DOHH2 (cell line): Measurements from ENCODE around the gene CFAP221.

Experiments
- H3F3A ChIP-seq: fragments of 200-600 bp; sonication (generic), shearing (Covaris generic); 2 replicates; pipeline ENCODE4 v1.6.0; 2016; ENCODE audit warnings: antibody characterized with exemption, mild to moderate bottlenecking; ENCODE audit not compliant: control insufficient read depth, insufficient read depth
- H3K27ac ChIP-seq: fragments of 200-600 bp; sonication (generic); 2 replicates; pipeline ENCODE4 v1.5.1; 2014; ENCODE audit warnings: low read depth, mild to moderate bottlenecking, low read length, moderate library complexity
- H3K27me3 ChIP-seq: fragments of 200-600 bp; sonication (generic); 2 replicates; pipeline ENCODE4 v1.6.1; 2014; ENCODE audit warnings: mild to moderate bottlenecking, low read length, mixed read lengths; ENCODE audit not compliant: control insufficient read depth
- H3K36me3 ChIP-seq: fragments of 200-600 bp; sonication (generic); 2 replicates; pipeline ENCODE4 v1.6.1; 2014; ENCODE audit warnings: mild to moderate bottlenecking, low read length, moderate library complexity, mixed read lengths; ENCODE audit not compliant: control insufficient read depth
- H3K4me1 ChIP-seq: fragments of 200-600 bp; sonication (generic); 2 replicates; pipeline ENCODE4 v1.6.1; 2014; ENCODE audit warnings: mild to moderate bottlenecking, low read length, mixed read lengths; ENCODE audit not compliant: control insufficient read depth
- H3K4me2 ChIP-seq: fragments of 200-600 bp; sonication (generic); 2 replicates; pipeline ENCODE4 v1.6.0; 2014; ENCODE audit warnings: mild to moderate bottlenecking, low read length, moderate library complexity
- H3K4me3 ChIP-seq: fragments of 200-600 bp; sonication (generic); 2 replicates; pipeline ENCODE4 v1.5.1; 2014; ENCODE audit warnings: mild to moderate bottlenecking, low read length, mixed read lengths
- H3K79me2 ChIP-seq: fragments of 200-600 bp; sonication (generic); 2 replicates; pipeline ENCODE4 v1.6.1; 2014; ENCODE audit warnings: mild to moderate bottlenecking, low read length, mixed read lengths; ENCODE audit not compliant: control insufficient read depth
- H3K9me2 ChIP-seq: fragments of 200-600 bp; sonication (generic); replicated peaks from 2 replicates; pipeline ENCODE4 v1.6.1; 2014; ENCODE audit warnings: mild to moderate bottlenecking, low read length, mixed read lengths; ENCODE audit not compliant: control insufficient read depth
- H3K9me3 ChIP-seq: fragments of 200-600 bp; sonication (generic); 2 replicates; pipeline ENCODE4 v1.6.1; 2014; ENCODE audit warnings: antibody characterized with exemption, low read length, mixed read lengths; ENCODE audit not compliant: control insufficient read depth, insufficient read depth
- H4K20me1 ChIP-seq: fragments of 200-600 bp; sonication (generic); 2 replicates; pipeline ENCODE4 v1.6.0; 2014; ENCODE audit warnings: low read depth, mild to moderate bottlenecking, antibody characterized with exemption, low read length, moderate library complexity; ENCODE audit not compliant: control insufficient read depth, insufficient read depth
- CTCF ChIP-seq: fragments of 200-600 bp; sonication (generic); IDR thresholded peaks from one replicate; pipeline ENCODE4 v1.5.1; 2014; ENCODE audit warnings: antibody characterized with exemption, mild to moderate bottlenecking, low read depth, low read length; ENCODE audit not compliant: poor library complexity, severe bottlenecking
- EZH2phosphoT487 ChIP-seq: fragments of 200-600 bp; sonication (generic); IDR thresholded peaks from 2 replicates; pipeline ENCODE4 v1.6.1; 2017; ENCODE audit warnings: borderline replicate concordance, mild to moderate bottlenecking, antibody characterized with exemption, low read length, moderate library complexity, mixed read lengths

Gene CFAP221

DNA sequence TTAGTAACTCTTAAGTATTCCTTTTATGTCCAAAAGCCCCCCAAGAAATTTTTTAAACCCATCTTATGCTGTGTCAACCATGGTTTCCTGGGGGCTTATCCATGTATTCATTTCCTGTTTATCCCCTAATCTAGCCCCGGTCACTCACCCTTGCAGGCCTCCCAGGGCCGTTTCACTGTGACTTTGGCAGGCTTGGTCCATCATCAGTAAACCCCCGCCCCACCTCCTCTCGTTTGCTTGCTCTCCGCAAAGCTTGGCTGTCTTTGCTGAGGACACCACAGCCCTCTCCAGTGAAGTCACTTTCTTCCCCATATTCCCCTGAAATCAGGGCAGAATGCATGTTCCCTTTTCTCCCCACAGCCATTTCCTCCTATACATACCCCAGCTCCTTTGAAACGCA, 127.5 kb downstream of the CFAP221 start:
- Histone ChIP-seq H3K36me3 (no peaks in the 10 kb centered on the region), H3K9me3 (no peaks in the 10 kb centered on the region), H3K27ac (no peak overlapping the region), H3F3A (no peaks in the 10 kb centered on the region), H3K9me2 (no peaks in the 10 kb centered on the region), H3K27me3 (no peaks in the 10 kb centered on the region), H3K79me2 (no peaks in the 10 kb centered on the region), H3K4me1 (peaks cover 6% of the 10 kb centered on the region), H4K20me1 (no peaks in the 10 kb centered on the region), H3K4me2 (no peak overlapping the region), H3K4me3 (no peak overlapping the region)
- TF ChIP-seq EZH2phosphoT487, result no peak
- TF ChIP-seq CTCF, result no peak

- H3K79me2 ChIP-seq, result no peaks in the 10 kb centered on the region
- TF ChIP-seq EZH2phosphoT487, result no peak
- no peak for TF ChIP-seq CTCF
- H3K4me2 ChIP-seq, result no peak overlapping the region
- no peaks in the 10 kb centered on the region for H4K20me1 ChIP-seq
- H3K27me3 ChIP-seq, result no peaks in the 10 kb centered on the region
- H3K9me3 ChIP-seq, result no peaks in the 10 kb centered on the region
- H3K27ac ChIP-seq, result no peak overlapping the region
- no peak overlapping the region for H3K4me3 ChIP-seq
- H3K9me2 ChIP-seq, result no peaks in the 10 kb centered on the region
- peaks cover 6% of the 10 kb centered on the region for H3K4me1 ChIP-seq
- H3K36me3 ChIP-seq, result no peaks in the 10 kb centered on the region
- H3F3A ChIP-seq, result no peaks in the 10 kb centered on the region
These were observed 128.1 kb downstream of the CFAP221 start for GRCh38 chr2:119672161-119672862.

DNA sequence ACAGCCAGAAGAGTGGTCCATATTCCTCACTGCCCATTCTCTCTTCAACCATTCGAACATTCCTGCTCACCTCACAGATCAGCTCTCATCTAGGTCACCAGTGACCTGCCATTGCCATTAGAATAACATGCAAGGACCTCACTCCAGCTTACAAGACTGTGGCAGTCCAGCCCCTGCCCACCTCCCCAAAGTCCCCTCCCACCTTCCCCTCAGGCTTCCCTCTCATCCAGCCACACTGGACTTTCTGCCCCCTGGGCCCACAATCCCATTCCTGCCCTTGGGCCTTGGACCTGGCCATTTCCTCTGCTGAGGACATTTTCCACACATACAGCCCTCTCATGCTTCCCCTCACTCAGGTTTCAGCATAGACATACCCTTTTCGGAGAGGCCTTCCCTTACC, 129.5 kb downstream of the CFAP221 start:
- Histone ChIP-seq H3K4me3 (no peak overlapping the region), H3K4me2 (no peak overlapping the region), H3K9me3 (no peaks in the 10 kb centered on the region), H3K36me3 (no peaks in the 10 kb centered on the region), H3K27me3 (no peaks in the 10 kb centered on the region), H3K4me1 (peaks cover 6% of the 10 kb centered on the region), H4K20me1 (no peaks in the 10 kb centered on the region), H3K27ac (no peak overlapping the region), H3K79me2 (no peaks in the 10 kb centered on the region), H3K9me2 (no peaks in the 10 kb centered on the region), H3F3A (no peaks in the 10 kb centered on the region)
- no peak for TF ChIP-seq CTCF
- TF ChIP-seq EZH2phosphoT487, result no peak
